Endothelial cell of umbilical vein (primary cell): ENCODE data around the gene SSB.

Experiments used
- CTCF ChIP-seq, 2 donors: IDR thresholded peaks; 1 replicate in 1 of 2; 2 replicates in 1 of 2; pipeline ENCODE4 v1.5.1; 2011; ENCODE audit warnings: low read length in 2 of 2, mild to moderate bottlenecking in 2 of 2, moderate library complexity in 2 of 2, control low read depth in 1 of 2, inconsistent platforms in 1 of 2, low read depth in 1 of 2; ENCODE audit not compliant: insufficient read depth in 1 of 2; ENCODE audit errors: extremely low read depth in 1 of 2
- EZH2 ChIP-seq: IDR thresholded peaks from 2 replicates; pipeline ENCODE4 v1.6.1; 2012; ENCODE audit warnings: borderline replicate concordance, low read depth, mild to moderate bottlenecking, moderate library complexity, low read length, inconsistent platforms; ENCODE audit not compliant: severe bottlenecking
- GATA2 ChIP-seq: IDR thresholded peaks from 2 replicates; pipeline ENCODE4 v1.7.0; 2011; ENCODE audit warnings: low read depth, mild to moderate bottlenecking, moderate library complexity, mixed read lengths, low read length; ENCODE audit not compliant: insufficient read length, insufficient read depth
- MAX ChIP-seq: IDR thresholded peaks from 2 replicates; pipeline ENCODE4 v1.6.1; 2011; ENCODE audit not compliant: insufficient read depth, insufficient read length
- MYC ChIP-seq: IDR thresholded peaks from one replicate; pipeline ENCODE4 v1.6.1; 2011; ENCODE audit warnings: mild to moderate bottlenecking, low read depth, low read length
- POLR2A ChIP-seq: IDR thresholded peaks from 2 replicates; pipeline ENCODE4 v1.6.1; 2012; ENCODE audit warnings: low read depth, mild to moderate bottlenecking, control low read depth, low read length
- POLR2AphosphoS5 ChIP-seq: IDR thresholded peaks from 2 replicates; pipeline ENCODE4 v1.6.1; 2012; ENCODE audit warnings: low read depth, mild to moderate bottlenecking, control low read depth, low read length, moderate library complexity; ENCODE audit not compliant: insufficient read depth

- TF ChIP-seq POLR2AphosphoS5, result no peak
- TF ChIP-seq CTCF (IDR thresholded peaks at IDR 0.05; ENCODE audit: extremely low read depth in 1 of 2, insufficient read depth in 1 of 2, low read depth in 1 of 2, low read length in 2 of 2), result no peak
- no peak for TF ChIP-seq POLR2A
- TF ChIP-seq EZH2, result no peak
- TF ChIP-seq MAX, result no peak
- no peak for TF ChIP-seq GATA2
- no peak for TF ChIP-seq MYC
Observed at GRCh38 chr2:169757356-169757755, 41.3 kb upstream of the SSB start.
